ENCODE results near the gene ZNF260. TPM values are rescaled to one million over a fixed set of nuclear protein-coding genes. Genes with fewer than 3 reads are reported as not detected.

ZNF260 gene
- total and polyA plus RNA-seq, 2 of the 4 experiments (the other 2 are of a cell fraction) = 4.0 to 11.3 TPM

DNA sequence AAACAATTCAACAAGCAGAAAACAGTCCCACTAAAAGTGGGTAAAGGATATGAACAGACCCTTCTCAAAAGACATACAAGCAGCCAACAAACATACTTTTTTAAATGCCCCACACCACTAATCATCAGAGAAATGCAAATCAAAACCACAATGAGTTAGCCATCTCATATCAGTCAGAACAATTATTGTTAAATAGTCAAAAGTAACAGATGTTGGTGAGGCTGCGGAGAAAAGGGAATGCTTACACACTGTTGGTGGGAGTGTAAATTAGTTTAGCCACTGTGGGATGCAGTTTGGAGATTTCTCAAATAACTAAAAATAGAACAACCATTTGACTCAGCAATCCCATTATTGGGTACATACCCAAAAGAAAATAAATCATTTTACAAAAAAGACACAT, 36.3 kb upstream of the ZNF260 start:
- Histone ChIP-seq H3K4me1 (ENCODE audit: control insufficient read depth, insufficient read depth, low read length) (no peaks in the 10 kb centered on the region), H3K9ac (ENCODE audit: low read depth, low read length) (no peak overlapping the region), H3K56ac (ENCODE audit: extremely low read depth, insufficient read depth, low read length) (no peak overlapping the region), H2AK5ac (ENCODE audit: low read depth, low read length) (no peak overlapping the region), H2BK5ac (ENCODE audit: low read depth, low read length, poor library complexity, severe bottlenecking) (no peak overlapping the region), H3K4ac (ENCODE audit: low read depth, low read length) (no peak overlapping the region), H4K20me1 (ENCODE audit: insufficient read depth, low read length) (no peaks in the 10 kb centered on the region), H3K18ac (ENCODE audit: low read depth, low read length) (no peak overlapping the region), H2BK20ac (ENCODE audit: low read depth, low read length) (no peak overlapping the region), H3K23ac (ENCODE audit: low read depth, low read length) (no peak overlapping the region), H3K14ac (replicated peaks; ENCODE audit: low read depth, low read length) (no peak overlapping the region), H4K91ac (ENCODE audit: insufficient read depth, low read depth, low read length) (no peak overlapping the region), H3K4me2 (ENCODE audit: low read depth, low read length) (no peak overlapping the region), H3K36me3 (ENCODE audit: control insufficient read depth, insufficient read depth, low read length) (peaks cover 14% of the 10 kb centered on the region), H3K27ac (ENCODE audit: insufficient read depth, low read length) (no peak overlapping the region), H3K27me3 (ENCODE audit: control insufficient read depth, insufficient read depth, low read length) (no peaks in the 10 kb centered on the region), H2AK9ac (replicated peaks; ENCODE audit: low read depth, low read length, poor library complexity) (no peak overlapping the region), H3K4me3 (ENCODE audit: insufficient read depth, low read depth, low read length) (no peak overlapping the region), H2BK120ac (ENCODE audit: low read depth, low read length) (no peak overlapping the region), H3K9me3 (ENCODE audit: control insufficient read depth, insufficient read depth, low read length) (peaks cover 46% of the 10 kb centered on the region), H3K9me1 (ENCODE audit: insufficient read depth, low read length) (no peaks in the 10 kb centered on the region), H2BK15ac (ENCODE audit: low read depth, low read length) (no peak overlapping the region), H4K5ac (ENCODE audit: low read depth, low read length) (no peak overlapping the region), H4K8ac (ENCODE audit: low read depth in 2 of 2, low read length in 2 of 2) (no peak overlapping the region), H3K79me1 (ENCODE audit: low read depth in 1 of 2, low read length in 2 of 2) (peaks cover 0 to 7% of the 10 kb centered on the region in 2 experiments; a peak in 1 of 4 replicates), H2AFZ (replicated peaks; ENCODE audit: low read length, poor library complexity) (no peak overlapping the region)
- DNase-seq (no peak), ATAC-seq (ENCODE audit: low read depth) (no peak)
- in situ Hi-C loops (cut with MboI; ENCODE audit: low sequenced_read_pairs) = no loop called here
- ChIA-PET POLR2A (ENCODE audit: unreplicated experiment) (no interaction called here), CTCF (no interaction called here)
- BruUV-seq (replicated peaks) = no TSS peak
- intact Hi-C loops (cut with micrococcal nuclease) = no loop called here
- TF ChIP-seq MAFK (IDR thresholded peaks at IDR 0.05; ENCODE audit: low read depth, low read length) = no peak
- TF ChIP-seq CEBPB (IDR thresholded peaks at IDR 0.05; ENCODE audit: low read depth, low read length) = no peak
- TF ChIP-seq MAZ (IDR thresholded peaks at IDR 0.05; ENCODE audit: borderline replicate concordance, low read depth, low read length) = no peak
- TF ChIP-seq NFE2L2 (IDR thresholded peaks at IDR 0.05; ENCODE audit: low read depth, low read length) = no peak
- no peak for TF ChIP-seq RAD21 (IDR thresholded peaks at IDR 0.05; ENCODE audit: low read length)
- TF ChIP-seq SMC3 (IDR thresholded peaks at IDR 0.05; ENCODE audit: low read depth, low read length) = no peak
- TF ChIP-seq POLR2A (IDR thresholded peaks at IDR 0.05; ENCODE audit: low read depth, low read length) = no peak
- TF ChIP-seq, protein P1, sequence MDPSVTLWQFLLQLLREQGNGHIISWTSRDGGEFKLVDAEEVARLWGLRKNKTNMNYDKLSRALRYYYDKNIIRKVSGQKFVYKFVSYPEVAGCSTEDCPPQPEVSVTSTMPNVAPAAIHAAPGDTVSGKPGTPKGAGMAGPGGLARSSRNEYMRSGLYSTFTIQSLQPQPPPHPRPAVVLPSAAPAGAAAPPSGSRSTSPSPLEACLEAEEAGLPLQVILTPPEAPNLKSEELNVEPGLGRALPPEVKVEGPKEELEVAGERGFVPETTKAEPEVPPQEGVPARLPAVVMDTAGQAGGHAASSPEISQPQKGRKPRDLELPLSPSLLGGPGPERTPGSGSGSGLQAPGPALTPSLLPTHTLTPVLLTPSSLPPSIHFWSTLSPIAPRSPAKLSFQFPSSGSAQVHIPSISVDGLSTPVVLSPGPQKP (IDR thresholded peaks at IDR 0.05; ENCODE audit: borderline replicate concordance, low read depth, low read length) = no peak
- no peak for TF ChIP-seq MXI1 (IDR thresholded peaks at IDR 0.05; ENCODE audit: borderline replicate concordance, low read depth, low read length)
- TF ChIP-seq FOS (IDR thresholded peaks at IDR 0.05; ENCODE audit: low read depth, low read length) = no peak
- no peak for TF ChIP-seq RCOR1 (IDR thresholded peaks at IDR 0.05; ENCODE audit: insufficient replicate concordance, low read length)
- no peak for TF ChIP-seq CHD1 (IDR thresholded peaks at IDR 0.05; ENCODE audit: low read depth, low read length)
- TF ChIP-seq, protein P2, sequence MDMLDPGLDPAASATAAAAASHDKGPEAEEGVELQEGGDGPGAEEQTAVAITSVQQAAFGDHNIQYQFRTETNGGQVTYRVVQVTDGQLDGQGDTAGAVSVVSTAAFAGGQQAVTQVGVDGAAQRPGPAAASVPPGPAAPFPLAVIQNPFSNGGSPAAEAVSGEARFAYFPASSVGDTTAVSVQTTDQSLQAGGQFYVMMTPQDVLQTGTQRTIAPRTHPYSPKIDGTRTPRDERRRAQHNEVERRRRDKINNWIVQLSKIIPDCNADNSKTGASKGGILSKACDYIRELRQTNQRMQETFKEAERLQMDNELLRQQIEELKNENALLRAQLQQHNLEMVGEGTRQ (IDR thresholded peaks at IDR 0.05; ENCODE audit: low read depth, low read length) = no peak
- WGBS, 2 experiments (ENCODE audit: extremely low coverage in 2 of 2, insufficient read length in 1 of 2) = no CpG with 5 or more reads among the region's 1 CpG
- dilution Hi-C loops (cut with HindIII; ENCODE audit: low sequenced_read_pairs, unreplicated experiment) = no loop called here
